ENCODE results near the gene CCDC93. TPM values are rescaled to one million over a fixed set of nuclear protein-coding genes. Genes with fewer than 3 reads are reported as not detected.

CCDC93 gene
- total and polyA plus RNA-seq, 2 donors from 2014 or later, result 6.7 to 36.3 TPM

- DNase-seq (no peak), FAIRE-seq (no peak)
- Histone ChIP-seq H3K27me3 (ENCODE audit: control insufficient read depth, insufficient read depth, low read length) (no peaks in the 10 kb centered on the region), H3K4me3 (ENCODE audit: low read length in 3 of 3) (no peak overlapping the region), H3K9me3 (ENCODE audit: control insufficient read depth in 2 of 3, insufficient read depth in 1 of 3, low read length in 3 of 3) (no peaks in the 10 kb centered on the region), H3K4me1 (ENCODE audit: control insufficient read depth in 2 of 3, insufficient read depth in 2 of 3, low read depth in 1 of 3, low read length in 3 of 3) (no peaks in the 10 kb centered on the region), H3K36me3 (ENCODE audit: control insufficient read depth in 2 of 3, insufficient read depth in 3 of 3, low read length in 3 of 3) (no peaks in the 10 kb centered on the region), H3K27ac (ENCODE audit: low read depth in 2 of 2, low read length in 2 of 2) (no peak overlapping the region), H3K9ac (ENCODE audit: low read length in 3 of 3) (no peak overlapping the region)
- TF ChIP-seq, protein P1, sequence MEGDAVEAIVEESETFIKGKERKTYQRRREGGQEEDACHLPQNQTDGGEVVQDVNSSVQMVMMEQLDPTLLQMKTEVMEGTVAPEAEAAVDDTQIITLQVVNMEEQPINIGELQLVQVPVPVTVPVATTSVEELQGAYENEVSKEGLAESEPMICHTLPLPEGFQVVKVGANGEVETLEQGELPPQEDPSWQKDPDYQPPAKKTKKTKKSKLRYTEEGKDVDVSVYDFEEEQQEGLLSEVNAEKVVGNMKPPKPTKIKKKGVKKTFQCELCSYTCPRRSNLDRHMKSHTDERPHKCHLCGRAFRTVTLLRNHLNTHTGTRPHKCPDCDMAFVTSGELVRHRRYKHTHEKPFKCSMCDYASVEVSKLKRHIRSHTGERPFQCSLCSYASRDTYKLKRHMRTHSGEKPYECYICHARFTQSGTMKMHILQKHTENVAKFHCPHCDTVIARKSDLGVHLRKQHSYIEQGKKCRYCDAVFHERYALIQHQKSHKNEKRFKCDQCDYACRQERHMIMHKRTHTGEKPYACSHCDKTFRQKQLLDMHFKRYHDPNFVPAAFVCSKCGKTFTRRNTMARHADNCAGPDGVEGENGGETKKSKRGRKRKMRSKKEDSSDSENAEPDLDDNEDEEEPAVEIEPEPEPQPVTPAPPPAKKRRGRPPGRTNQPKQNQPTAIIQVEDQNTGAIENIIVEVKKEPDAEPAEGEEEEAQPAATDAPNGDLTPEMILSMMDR (IDR thresholded peaks at IDR 0.05; ENCODE audit: borderline replicate concordance, extremely low read depth, insufficient read depth), result no peak
- intact Hi-C loops (cut with DNase I), result no loop called here
Observed at GRCh38 chr2:117888897-117889296, 125.0 kb downstream of the CCDC93 start.

DNA sequence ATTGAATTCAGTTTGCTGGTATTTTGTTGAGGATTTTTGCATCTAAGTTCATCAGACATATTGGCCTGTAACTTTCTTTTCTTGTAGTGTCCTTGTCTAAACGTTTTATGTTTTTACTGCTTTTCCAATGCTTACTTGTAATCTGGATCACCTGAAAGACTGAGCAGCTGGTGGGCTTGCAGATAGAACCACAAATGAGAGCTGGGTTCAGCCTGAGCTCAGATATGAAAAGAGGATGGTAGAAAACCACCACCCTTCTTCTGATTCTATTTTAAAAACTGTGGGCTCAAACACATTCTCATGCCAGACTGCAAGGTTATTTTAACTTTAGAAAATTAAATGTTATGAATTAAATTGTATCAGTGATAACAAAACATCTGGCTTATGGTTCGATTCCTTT is 128.6 kb downstream of the CCDC93 start:
- H3K9me3 ChIP-seq (ENCODE audit: control insufficient read depth in 2 of 3, insufficient read depth in 1 of 3, low read length in 3 of 3), result no peaks in the 10 kb centered on the region
- no peak for DNase-seq

DNA sequence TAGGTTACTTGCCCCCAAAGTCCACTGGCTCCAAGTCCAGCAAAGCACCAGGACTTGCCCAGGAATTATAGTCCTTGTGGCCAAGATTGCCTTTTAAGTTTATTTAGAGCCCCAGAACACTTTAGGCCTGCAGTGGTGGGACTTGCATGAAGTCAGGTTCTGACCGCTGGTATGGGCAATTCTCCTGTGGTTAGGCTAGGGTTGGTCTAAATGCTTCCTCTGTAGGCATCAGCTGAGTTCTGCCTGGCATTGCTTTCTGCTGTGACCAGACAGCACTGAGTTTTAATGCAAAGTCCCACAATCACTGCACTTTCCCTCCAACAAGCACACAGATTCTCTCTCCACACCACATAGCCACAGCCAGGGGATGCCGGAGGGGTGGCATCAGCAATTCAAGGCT is 134.9 kb downstream of the CCDC93 start:
- intact Hi-C loops (cut with DNase I), result no loop called here
- no peak overlapping the region for H3K4me3 ChIP-seq (ENCODE audit: low read length in 3 of 3)
- TF ChIP-seq, protein P1 (IDR thresholded peaks at IDR 0.05; ENCODE audit: borderline replicate concordance, extremely low read depth, insufficient read depth), result no peak
- no peaks in the 10 kb centered on the region for H3K36me3 ChIP-seq (ENCODE audit: control insufficient read depth in 2 of 3, insufficient read depth in 3 of 3, low read length in 3 of 3)
- FAIRE-seq (no peak), DNase-seq (no peak)
- no peak overlapping the region for H3K9ac ChIP-seq (ENCODE audit: low read length in 3 of 3)
- no peak overlapping the region for H3K27ac ChIP-seq (ENCODE audit: low read depth in 2 of 2, low read length in 2 of 2)
- H3K4me1 ChIP-seq (ENCODE audit: control insufficient read depth in 2 of 3, insufficient read depth in 2 of 3, low read depth in 1 of 3, low read length in 3 of 3), result no peaks in the 10 kb centered on the region
- no peaks in the 10 kb centered on the region for H3K27me3 ChIP-seq (ENCODE audit: control insufficient read depth, insufficient read depth, low read length)
- H3K9me3 ChIP-seq (ENCODE audit: control insufficient read depth in 2 of 3, insufficient read depth in 1 of 3, low read length in 3 of 3), result no peaks in the 10 kb centered on the region

More for the DNA sequence above, 128.6 kb downstream of the CCDC93 start:
- Histone ChIP-seq H3K4me1 (ENCODE audit: control insufficient read depth in 2 of 3, insufficient read depth in 2 of 3, low read depth in 1 of 3, low read length in 3 of 3) (no peaks in the 10 kb centered on the region), H3K4me3 (ENCODE audit: low read length in 3 of 3) (no peak overlapping the region), H3K27me3 (ENCODE audit: control insufficient read depth, insufficient read depth, low read length) (no peaks in the 10 kb centered on the region), H3K36me3 (ENCODE audit: control insufficient read depth in 2 of 3, insufficient read depth in 3 of 3, low read length in 3 of 3) (no peaks in the 10 kb centered on the region), H3K27ac (ENCODE audit: low read depth in 2 of 2, low read length in 2 of 2) (no peak overlapping the region), H3K9ac (ENCODE audit: low read length in 3 of 3) (no peak overlapping the region)
- intact Hi-C loops (cut with DNase I), result no loop called here
- FAIRE-seq, result no peak
- TF ChIP-seq, protein P1 (IDR thresholded peaks at IDR 0.05; ENCODE audit: borderline replicate concordance, extremely low read depth, insufficient read depth), result no peak

GRCh38 chr2:117875786-117876185 is 138.1 kb downstream of the CCDC93 start:
- DNase-seq (no peak), FAIRE-seq (no peak)
- TF ChIP-seq, protein P1 (IDR thresholded peaks at IDR 0.05; ENCODE audit: borderline replicate concordance, extremely low read depth, insufficient read depth), result no peak
- Histone ChIP-seq H3K9ac (ENCODE audit: low read length in 3 of 3) (no peak overlapping the region), H3K27ac (ENCODE audit: low read depth in 2 of 2, low read length in 2 of 2) (no peak overlapping the region), H3K4me1 (ENCODE audit: control insufficient read depth in 2 of 3, insufficient read depth in 2 of 3, low read depth in 1 of 3, low read length in 3 of 3) (no peaks in the 10 kb centered on the region), H3K4me3 (ENCODE audit: low read length in 3 of 3) (no peak overlapping the region), H3K36me3 (ENCODE audit: control insufficient read depth in 2 of 3, insufficient read depth in 3 of 3, low read length in 3 of 3) (no peaks in the 10 kb centered on the region), H3K27me3 (ENCODE audit: control insufficient read depth, insufficient read depth, low read length) (no peaks in the 10 kb centered on the region), H3K9me3 (ENCODE audit: control insufficient read depth in 2 of 3, insufficient read depth in 1 of 3, low read length in 3 of 3) (no peaks in the 10 kb centered on the region)
- intact Hi-C loops (cut with DNase I), result no loop called here

Data from kidney (tissue), 14 donors.